Small intestine (tissue), 7 donors: ENCODE results near the gene NFATC1. TPM values are rescaled to one million over a fixed set of nuclear protein-coding genes. Genes with fewer than 3 reads are reported as not detected.
A peak's percentile ranks its signal among the peaks of the same experiment; 100 is the strongest.

Source experiments
- DNase-seq, 2 donors: peaks; one replicate each; pipeline versions ENCODE4 v3.0.0 to v3.0.0-alpha.2; 2013
- FAIRE-seq: peaks from 2 replicates; lab custom pipeline; 2012; peaks lifted over from hg19 to GRCh38; lab: Jason Lieb, UNC
- H3K27ac ChIP-seq, 3 donors: one replicate each; pipeline ENCODE4 v1.5.1; 2013; ENCODE audit warnings: low read length in 2 of 3, mild to moderate bottlenecking in 2 of 3, control low read depth in 1 of 3, inconsistent platforms in 1 of 3, low read depth in 1 of 3, moderate library complexity in 1 of 3
- H3K27me3 ChIP-seq, 3 donors: one replicate each; pipeline ENCODE4 v1.6.1; 2013; ENCODE audit warnings: low read length in 3 of 3, inconsistent platforms in 1 of 3; ENCODE audit not compliant: control insufficient read depth in 3 of 3, insufficient read depth in 3 of 3
- H3K36me3 ChIP-seq, 3 donors: one replicate each; pipeline ENCODE4 v1.6.1; 2013; ENCODE audit warnings: low read length in 3 of 3, inconsistent platforms in 1 of 3, low read depth in 1 of 3, mild to moderate bottlenecking in 1 of 3, moderate library complexity in 1 of 3; ENCODE audit not compliant: control insufficient read depth in 3 of 3, insufficient read depth in 2 of 3
- H3K4me1 ChIP-seq, 3 donors: one replicate each; pipeline ENCODE4 v1.6.1; 2013; ENCODE audit warnings: low read length in 2 of 3, inconsistent platforms in 1 of 3, low read depth in 1 of 3, mild to moderate bottlenecking in 1 of 3, moderate library complexity in 1 of 3; ENCODE audit not compliant: control insufficient read depth in 3 of 3, insufficient read depth in 2 of 3
- H3K4me3 ChIP-seq, 3 donors: one replicate each; pipeline ENCODE4 v1.5.1; 2013; ENCODE audit warnings: low read length in 3 of 3, control low read depth in 1 of 3, inconsistent platforms in 1 of 3, low read depth in 1 of 3, mild to moderate bottlenecking in 1 of 3, moderate library complexity in 1 of 3
- H3K9me3 ChIP-seq, 2 donors: one replicate each; pipeline ENCODE4 v1.6.1; 2013; ENCODE audit warnings: low read depth in 1 of 2, low read length in 1 of 2; ENCODE audit not compliant: control insufficient read depth in 2 of 2, insufficient read depth in 1 of 2
- WGBS, 3 donors: extraction: QIAGEN DNeasy Blood & Tissue Kit; methylation state at CpG; one replicate each; pipeline ENCODE4 v1.1.7; 2013; 5-methylcytosine and 5-hydroxymethylcytosine counted together
- polyA plus RNA-seq, 4 donors: library from polyadenylated mRNA; stranded (reverse) in 3 of 4; unstranded in 1 of 4; fragments of 200-250 nt in 3 of 4; fragments of 120-200 nt in 1 of 4; gene quantifications; one replicate each; pipeline versions ENCODE4 v1.2.1 to v1.2.3, GENCODE V29; 2013
- donor health status: healthy with polysubstance abuse.
- donor health status: control.
- donor health status: control.
- donor health status: Bipolar disorder and iron deficiency.
- donor health status: healthy.

NFATC1 gene
- polyA plus RNA-seq, 4 donors, result 0.67 to 5.9 (median 2.2) TPM

DNA sequence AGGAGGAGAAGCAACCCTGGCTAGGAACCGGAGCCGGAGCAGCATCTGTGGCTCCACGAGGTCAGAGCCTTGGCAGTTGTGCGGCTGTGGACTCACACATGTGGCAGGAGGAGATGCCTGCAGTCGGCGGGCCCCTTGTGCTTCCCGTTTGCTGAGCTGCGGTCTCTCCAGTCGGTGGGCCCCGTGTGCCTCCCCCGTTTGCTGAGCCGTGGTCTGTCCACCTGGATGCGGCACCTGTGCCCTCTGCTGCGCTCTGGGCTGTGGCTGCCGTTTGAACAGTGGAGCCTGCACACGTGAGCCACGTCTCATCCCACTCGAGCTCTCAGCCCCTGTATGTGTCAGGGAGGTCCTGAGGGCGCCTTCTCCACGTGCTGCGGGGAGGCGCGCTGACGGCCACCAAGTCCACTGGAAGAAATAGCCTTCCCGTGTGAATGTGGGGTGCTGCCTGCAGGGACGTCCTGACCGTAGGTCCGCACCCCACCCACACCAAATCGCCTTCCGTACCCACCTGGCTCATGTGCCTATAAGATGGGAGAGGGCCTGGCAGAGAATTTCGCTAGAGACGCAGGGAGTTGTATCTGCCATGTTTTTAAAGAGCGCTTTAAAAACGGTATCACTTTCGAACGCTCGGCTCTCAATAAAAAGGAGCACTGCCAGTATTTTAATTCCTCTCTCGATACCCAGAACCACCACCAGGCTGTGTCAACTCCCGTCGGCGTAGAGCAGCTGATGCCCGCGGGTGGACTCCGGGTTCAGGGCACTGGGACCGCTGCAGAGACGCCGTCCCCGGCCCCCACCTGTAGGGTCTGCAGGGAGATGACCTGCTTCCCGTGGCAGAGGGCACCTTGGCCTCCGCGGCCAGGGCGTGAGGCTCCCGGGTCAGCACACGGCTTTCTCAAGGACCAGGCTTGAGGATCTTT lies 117.0 kb downstream of the NFATC1 start:
- Histone ChIP-seq H3K27ac (no peak overlapping the region), H3K36me3 (peaks cover 0 to 3% (median 0%) of the 10 kb centered on the region in 3 donors), H3K4me1 (no peaks in the 10 kb centered on the region), H3K4me3 (no peak overlapping the region), H3K27me3 (no peaks in the 10 kb centered on the region), H3K9me3 (no peaks in the 10 kb centered on the region)
- DNase-seq (no peak), FAIRE-seq (no peak)
- 91 to 94% (median 93%) methylated on average over 54 of the region's 54 CpGs for WGBS, 3 donors

- Histone ChIP-seq H3K36me3 (peaks cover 0 to 3% (median 0%) of the 10 kb centered on the region in 3 donors), H3K4me3 (no peak overlapping the region), H3K27ac (no peak overlapping the region), H3K9me3 (no peaks in the 10 kb centered on the region), H3K27me3 (no peaks in the 10 kb centered on the region), H3K4me1 (no peaks in the 10 kb centered on the region)
- FAIRE-seq (no peak), DNase-seq (no peak)
- WGBS, 3 donors, result 91 to 95% (median 93%) methylated on average over 35 to 36 of the region's 36 CpGs
Observed at GRCh38 chr18:79513381-79514081, 117.8 kb downstream of the NFATC1 start.

- Histone ChIP-seq H3K4me1 (no peaks in the 10 kb centered on the region), H3K27me3 (no peaks in the 10 kb centered on the region), H3K36me3 (peaks cover 0 to 3% (median 0%) of the 10 kb centered on the region in 3 donors), H3K27ac (no peak overlapping the region), H3K4me3 (no peak overlapping the region), H3K9me3 (no peaks in the 10 kb centered on the region)
- 80 to 83% (median 83%) methylated on average over 8 of the region's 8 CpGs for WGBS, 3 donors
- FAIRE-seq (no peak), DNase-seq (no peak)
Observed at GRCh38 chr18:79515331-79515730, 119.6 kb downstream of the NFATC1 start.

DNA sequence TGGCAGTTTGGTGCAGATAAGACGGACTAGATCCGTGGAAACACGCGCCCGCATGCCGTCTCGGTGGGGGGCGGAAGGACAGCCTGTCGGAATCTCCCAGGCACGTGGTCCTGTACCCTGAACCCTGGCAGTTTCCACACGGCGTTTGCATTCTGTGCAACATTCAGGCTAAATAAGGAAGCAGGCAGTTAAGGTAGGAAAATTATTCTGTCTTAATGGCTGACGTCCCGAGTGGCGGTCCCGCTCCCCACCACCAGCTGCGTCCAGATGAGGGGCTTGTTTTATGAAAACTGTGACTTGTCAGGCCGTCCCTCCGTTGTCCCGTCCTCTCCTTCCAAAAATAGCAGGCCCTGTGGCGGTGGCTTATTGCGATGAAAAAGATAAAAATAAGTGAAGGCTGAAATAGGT lies 120.2 kb downstream of the NFATC1 start:
- no peak overlapping the region for H3K27ac ChIP-seq
- FAIRE-seq, result no peak
- WGBS, 3 donors, result 62 to 73% (median 69%) methylated on average over 22 of the region's 22 CpGs
- H3K4me3 ChIP-seq, result no peak overlapping the region
- H3K9me3 ChIP-seq, result no peaks in the 10 kb centered on the region
- DNase-seq, result no peak
- peaks cover 0 to 3% (median 0%) of the 10 kb centered on the region in 3 donors for H3K36me3 ChIP-seq
- no peaks in the 10 kb centered on the region for H3K27me3 ChIP-seq
- no peaks in the 10 kb centered on the region for H3K4me1 ChIP-seq

DNA sequence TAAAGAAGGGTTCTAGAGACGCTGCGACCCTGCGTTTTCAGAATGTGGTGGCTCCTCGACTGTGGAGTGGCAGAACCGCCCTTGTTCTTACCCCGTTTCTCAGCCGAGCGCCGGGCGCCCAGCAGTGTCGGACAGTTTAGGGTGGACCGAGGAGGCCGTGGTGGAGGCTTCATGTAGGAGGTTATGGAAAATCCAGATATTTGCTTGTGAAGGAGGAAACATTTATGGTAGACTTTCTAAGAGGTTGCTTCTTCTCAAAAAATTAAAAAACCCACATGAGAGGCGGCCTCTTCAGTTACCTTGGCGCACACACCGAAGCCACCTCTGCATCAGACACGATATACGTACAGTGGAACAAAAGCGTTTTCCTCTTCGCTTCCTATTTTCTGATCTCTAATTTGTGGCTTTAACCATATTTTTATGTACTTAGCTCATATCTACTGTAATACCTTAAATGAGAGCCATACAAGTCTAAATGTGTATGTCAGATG lies 120.8 kb downstream of the NFATC1 start:
- no peak for FAIRE-seq
- 86 to 92% (median 91%) methylated on average over 20 of the region's 20 CpGs for WGBS, 3 donors
- DNase-seq, result no peak

GRCh38 chr18:79517341-79517740 lies 121.6 kb downstream of the NFATC1 start:
- Histone ChIP-seq H3K27me3 (no peaks in the 10 kb centered on the region), H3K4me1 (no peaks in the 10 kb centered on the region), H3K27ac (peak overlapping the region in 1 of 3 donors; percentile 71), H3K9me3 (no peaks in the 10 kb centered on the region), H3K36me3 (peaks cover 0 to 3% (median 0%) of the 10 kb centered on the region in 3 donors), H3K4me3 (no peak overlapping the region)
- WGBS, 3 donors, result 49 to 70% (median 55%) methylated on average over 13 of the region's 13 CpGs
- DNase-seq (no peak), FAIRE-seq (no peak)

More for the DNA sequence above, 120.8 kb downstream of the NFATC1 start:
- H3K9me3 ChIP-seq, result no peaks in the 10 kb centered on the region
- no peaks in the 10 kb centered on the region for H3K27me3 ChIP-seq
- no peaks in the 10 kb centered on the region for H3K4me1 ChIP-seq
- peaks cover 0 to 3% (median 0%) of the 10 kb centered on the region in 3 donors for H3K36me3 ChIP-seq
- H3K27ac ChIP-seq, result peak overlapping the region in 1 of 3 donors; percentile 42
- no peak overlapping the region for H3K4me3 ChIP-seq

GRCh38 chr18:79518028-79518682 lies 122.4 kb downstream of the NFATC1 start:
- peaks cover 0 to 3% (median 0%) of the 10 kb centered on the region in 3 donors for H3K36me3 ChIP-seq
- 85 to 91% (median 91%) methylated on average over 22 of the region's 22 CpGs for WGBS, 3 donors
- H3K27me3 ChIP-seq, result no peaks in the 10 kb centered on the region
- H3K27ac ChIP-seq, result peak overlapping the region in 1 of 3 donors; percentile 21
- no peaks in the 10 kb centered on the region for H3K4me1 ChIP-seq
- no peaks in the 10 kb centered on the region for H3K9me3 ChIP-seq
- DNase-seq (no peak), FAIRE-seq (no peak)
- H3K4me3 ChIP-seq, result no peak overlapping the region

- no peak overlapping the region for H3K27ac ChIP-seq
- no peak for FAIRE-seq
Observed at GRCh38 chr18:79518683-79519128, 123.0 kb downstream of the NFATC1 start.

More at GRCh38 chr18:79518683-79519128, 123.0 kb downstream of the NFATC1 start:
- 71 to 86% (median 76%) methylated on average over 14 of the region's 14 CpGs for WGBS, 3 donors
- no peaks in the 10 kb centered on the region for H3K9me3 ChIP-seq
- H3K4me1 ChIP-seq, result no peaks in the 10 kb centered on the region
- DNase-seq, result no peak
- no peaks in the 10 kb centered on the region for H3K27me3 ChIP-seq
- H3K36me3 ChIP-seq, result peaks cover 0 to 2% (median 0%) of the 10 kb centered on the region in 3 donors
- H3K4me3 ChIP-seq, result no peak overlapping the region
